HG03175 (cell line): ENCODE results near the gene PANX3.
"Not testable (repeated sequence)": the region's sequence is repeated elsewhere in the genome, so short reads cannot be mapped to it uniquely, and the experiment has no call there.

Experiments used
- ATAC-seq: cut with Tn5 transposase; IDR thresholded peaks from one replicate; pipeline ENCODE4 v1.9.1; 2021; ENCODE audit warnings: mild to moderate bottlenecking, moderate library complexity; ENCODE audit not compliant: unreplicated experiment

PANX3 gene

GRCh38 chr11:124611064-124611463 is at the start of gene PANX3:
Gene PANX3, plus strand, starts transcription at chr11:124611428. Its CDS starts 129 bp downstream, at chr11:124611557.
- ATAC-seq = no peak

- ATAC-seq = no peak
Observed at GRCh38 chr11:124569697-124570096, 41.5 kb upstream of the PANX3 start, which contains the start of gene OR8A1. Gene OR8A1, plus strand, starts transcription at chr11:124569997. Its CDS starts 123 bp downstream, at chr11:124570120.

GRCh38 chr11:124570160-124570559 is 41.1 kb upstream of the PANX3 start:
- no peak for ATAC-seq

- no peak for ATAC-seq
Observed at GRCh38 chr11:124577716-124578427, 33.4 kb upstream of the PANX3 start.

- ATAC-seq = no peak
Observed at GRCh38 chr11:124578761-124579160, 32.5 kb upstream of the PANX3 start.

GRCh38 chr11:124581817-124582216 is 29.4 kb upstream of the PANX3 start:
- no peak for ATAC-seq

- ATAC-seq = no peak
Observed at GRCh38 chr11:124582565-124582964, 28.7 kb upstream of the PANX3 start.

- ATAC-seq = no peak
Observed at GRCh38 chr11:124583781-124584180, 27.4 kb upstream of the PANX3 start.

GRCh38 chr11:124584681-124585372 is 26.4 kb upstream of the PANX3 start:
- no peak for ATAC-seq

- peak; percentile 58 for ATAC-seq
Observed at GRCh38 chr11:124586238-124586860, 24.9 kb upstream of the PANX3 start.

GRCh38 chr11:124591430-124591829 is 19.8 kb upstream of the PANX3 start:
- ATAC-seq = no peak

GRCh38 chr11:124592627-124593026 is 18.6 kb upstream of the PANX3 start:
- ATAC-seq = no peak

- ATAC-seq = no peak
Observed at GRCh38 chr11:124595302-124595701, 15.9 kb upstream of the PANX3 start.

GRCh38 chr11:124597626-124598025 is 13.6 kb upstream of the PANX3 start:
- no peak for ATAC-seq

- ATAC-seq = no peak
Observed at GRCh38 chr11:124600621-124601320, 10.5 kb upstream of the PANX3 start.

- no peak for ATAC-seq
Observed at GRCh38 chr11:124602193-124602592, 9.0 kb upstream of the PANX3 start.

- not testable (repeated sequence) for ATAC-seq
Observed at GRCh38 chr11:124602723-124603122, 8.5 kb upstream of the PANX3 start.

- no peak for ATAC-seq
Observed at GRCh38 chr11:124605719-124606118, 5.5 kb upstream of the PANX3 start.

GRCh38 chr11:124608147-124608546 is 3.1 kb upstream of the PANX3 start:
- ATAC-seq = no peak

- ATAC-seq = no peak
Observed at GRCh38 chr11:124610295-124610694, 933 bp upstream of the PANX3 start.

- ATAC-seq = no peak
Observed at GRCh38 chr11:124612045-124612444, 817 bp downstream of the PANX3 start.
